IMR-90 (cell line): ENCODE data around the gene CIT.

Experiments
- BHLHE40 ChIP-seq: fragments of 150-350 bp; IDR thresholded peaks from 2 replicates; pipeline ENCODE4 v1.6.1; 2016; ENCODE audit warnings: mild to moderate bottlenecking, low read depth, low read length
- CEBPB ChIP-seq: IDR thresholded peaks from 2 replicates; pipeline ENCODE4 v1.6.1; 2012; ENCODE audit warnings: low read depth, low read length, improper control_type of control experiment
- CHD1 ChIP-seq: IDR thresholded peaks from 2 replicates; pipeline ENCODE4 v1.6.1; 2012; ENCODE audit warnings: low read depth, low read length, improper control_type of control experiment
- ELK1 ChIP-seq: fragments of 150-350 bp; IDR thresholded peaks from 2 replicates; pipeline ENCODE4 v1.6.1; 2016; ENCODE audit warnings: low read depth, mild to moderate bottlenecking, low read length, moderate library complexity, borderline replicate concordance
- MAFK ChIP-seq: IDR thresholded peaks from 2 replicates; pipeline ENCODE4 v1.6.1; 2012; ENCODE audit warnings: low read depth, low read length, improper control_type of control experiment
- MAZ ChIP-seq: IDR thresholded peaks from 2 replicates; pipeline ENCODE4 v1.6.1; 2012; ENCODE audit warnings: low read depth, mild to moderate bottlenecking, low read length, improper control_type of control experiment, moderate library complexity, borderline replicate concordance
- NFE2L2 ChIP-seq: fragments of 150-350 bp; IDR thresholded peaks from 2 replicates; pipeline ENCODE4 v1.6.1; 2016; ENCODE audit warnings: low read depth, mild to moderate bottlenecking, low read length
- POLR2A ChIP-seq: IDR thresholded peaks from 2 replicates; pipeline ENCODE4 v1.6.1; 2012; ENCODE audit warnings: mild to moderate bottlenecking, low read depth, low read length
- RFX5 ChIP-seq: IDR thresholded peaks from 2 replicates; pipeline ENCODE4 v1.8.0; 2012; ENCODE audit warnings: low read depth, mild to moderate bottlenecking, low read length, moderate library complexity
- SMC3 ChIP-seq: fragments of 150-350 bp; IDR thresholded peaks from 2 replicates; pipeline ENCODE4 v1.6.1; 2016; ENCODE audit warnings: low read depth, mild to moderate bottlenecking, antibody characterized with exemption, low read length, moderate library complexity
- TF ChIP-seq, protein P1 (sequence below): conservative IDR thresholded peaks from 2 replicates; pipeline ENCODE4 v1.5.1; 2012; ENCODE audit warnings: mild to moderate bottlenecking, low read depth, low read length, improper control_type of control experiment

DNA sequence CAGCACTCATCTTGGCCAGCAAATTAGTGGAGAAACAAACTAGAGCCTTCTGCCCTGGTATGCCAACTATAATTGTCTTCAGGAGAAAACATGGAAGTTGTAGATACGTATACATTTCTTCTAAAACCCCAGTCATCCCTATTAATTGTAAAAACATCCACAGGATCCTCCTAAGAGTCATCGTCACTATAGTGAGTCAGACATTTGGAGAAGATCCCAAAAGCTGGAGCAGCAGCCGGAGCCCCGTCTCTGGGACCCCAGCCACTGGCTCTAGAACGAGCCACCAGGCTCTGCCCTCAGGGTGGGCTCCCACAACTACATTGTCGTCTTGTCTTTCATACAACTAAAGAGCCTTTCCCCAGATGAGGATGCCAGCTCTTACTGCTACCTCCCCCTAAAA lies 193.7 kb downstream of the CIT start:
- TF ChIP-seq, protein P1, sequence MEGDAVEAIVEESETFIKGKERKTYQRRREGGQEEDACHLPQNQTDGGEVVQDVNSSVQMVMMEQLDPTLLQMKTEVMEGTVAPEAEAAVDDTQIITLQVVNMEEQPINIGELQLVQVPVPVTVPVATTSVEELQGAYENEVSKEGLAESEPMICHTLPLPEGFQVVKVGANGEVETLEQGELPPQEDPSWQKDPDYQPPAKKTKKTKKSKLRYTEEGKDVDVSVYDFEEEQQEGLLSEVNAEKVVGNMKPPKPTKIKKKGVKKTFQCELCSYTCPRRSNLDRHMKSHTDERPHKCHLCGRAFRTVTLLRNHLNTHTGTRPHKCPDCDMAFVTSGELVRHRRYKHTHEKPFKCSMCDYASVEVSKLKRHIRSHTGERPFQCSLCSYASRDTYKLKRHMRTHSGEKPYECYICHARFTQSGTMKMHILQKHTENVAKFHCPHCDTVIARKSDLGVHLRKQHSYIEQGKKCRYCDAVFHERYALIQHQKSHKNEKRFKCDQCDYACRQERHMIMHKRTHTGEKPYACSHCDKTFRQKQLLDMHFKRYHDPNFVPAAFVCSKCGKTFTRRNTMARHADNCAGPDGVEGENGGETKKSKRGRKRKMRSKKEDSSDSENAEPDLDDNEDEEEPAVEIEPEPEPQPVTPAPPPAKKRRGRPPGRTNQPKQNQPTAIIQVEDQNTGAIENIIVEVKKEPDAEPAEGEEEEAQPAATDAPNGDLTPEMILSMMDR, result no peak
- TF ChIP-seq POLR2A (no peak), SMC3 (no peak), ELK1 (no peak), CEBPB (no peak), MAZ (no peak), CHD1 (no peak), MAFK (no peak), RFX5 (no peak), BHLHE40 (no peak), NFE2L2 (no peak)
